D721Med (cell line): Measurements from ENCODE around the gene FOXL3.

Source experiments
- DNase-seq: peaks from one replicate; pipeline ENCODE4 v3.0.0; 2011; ENCODE audit warnings: low spot score; ENCODE audit not compliant: insufficient read length
- FAIRE-seq: peaks from 2 replicates; lab custom pipeline; 2011; peaks lifted over from hg19 to GRCh38; lab: Jason Lieb, UNC
- TF ChIP-seq, protein P1 (sequence below): IDR thresholded peaks from 2 replicates; pipeline ENCODE4 v1.5.1; 2012; ENCODE audit warnings: mild to moderate bottlenecking, control low read depth; ENCODE audit not compliant: insufficient read depth; ENCODE audit errors: missing control alignments

The FOXL3 gene

DNA sequence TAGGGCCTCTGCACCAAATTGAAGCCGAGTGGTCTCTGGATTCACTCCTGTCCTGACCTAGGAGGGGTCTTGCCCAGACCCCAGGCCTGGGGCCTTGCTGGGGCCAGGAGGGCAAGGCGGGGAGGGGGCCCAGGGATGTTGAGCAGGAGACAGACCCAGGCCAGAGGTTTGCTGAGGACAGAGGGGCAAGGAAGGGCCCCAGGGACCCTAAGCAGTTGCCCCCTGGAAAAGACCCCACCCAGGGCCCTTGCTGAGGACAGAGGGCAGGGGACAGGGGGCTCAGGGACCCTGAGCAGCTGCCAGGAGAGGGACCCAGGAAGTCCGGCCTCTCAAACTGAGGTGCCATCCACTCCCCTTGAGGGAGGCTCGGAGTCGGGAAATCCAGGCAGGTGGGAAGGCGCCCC is 32.7 kb downstream of the FOXL3 start:
- FAIRE-seq, result no peak
- TF ChIP-seq, protein P1, sequence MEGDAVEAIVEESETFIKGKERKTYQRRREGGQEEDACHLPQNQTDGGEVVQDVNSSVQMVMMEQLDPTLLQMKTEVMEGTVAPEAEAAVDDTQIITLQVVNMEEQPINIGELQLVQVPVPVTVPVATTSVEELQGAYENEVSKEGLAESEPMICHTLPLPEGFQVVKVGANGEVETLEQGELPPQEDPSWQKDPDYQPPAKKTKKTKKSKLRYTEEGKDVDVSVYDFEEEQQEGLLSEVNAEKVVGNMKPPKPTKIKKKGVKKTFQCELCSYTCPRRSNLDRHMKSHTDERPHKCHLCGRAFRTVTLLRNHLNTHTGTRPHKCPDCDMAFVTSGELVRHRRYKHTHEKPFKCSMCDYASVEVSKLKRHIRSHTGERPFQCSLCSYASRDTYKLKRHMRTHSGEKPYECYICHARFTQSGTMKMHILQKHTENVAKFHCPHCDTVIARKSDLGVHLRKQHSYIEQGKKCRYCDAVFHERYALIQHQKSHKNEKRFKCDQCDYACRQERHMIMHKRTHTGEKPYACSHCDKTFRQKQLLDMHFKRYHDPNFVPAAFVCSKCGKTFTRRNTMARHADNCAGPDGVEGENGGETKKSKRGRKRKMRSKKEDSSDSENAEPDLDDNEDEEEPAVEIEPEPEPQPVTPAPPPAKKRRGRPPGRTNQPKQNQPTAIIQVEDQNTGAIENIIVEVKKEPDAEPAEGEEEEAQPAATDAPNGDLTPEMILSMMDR, result no peak

DNA sequence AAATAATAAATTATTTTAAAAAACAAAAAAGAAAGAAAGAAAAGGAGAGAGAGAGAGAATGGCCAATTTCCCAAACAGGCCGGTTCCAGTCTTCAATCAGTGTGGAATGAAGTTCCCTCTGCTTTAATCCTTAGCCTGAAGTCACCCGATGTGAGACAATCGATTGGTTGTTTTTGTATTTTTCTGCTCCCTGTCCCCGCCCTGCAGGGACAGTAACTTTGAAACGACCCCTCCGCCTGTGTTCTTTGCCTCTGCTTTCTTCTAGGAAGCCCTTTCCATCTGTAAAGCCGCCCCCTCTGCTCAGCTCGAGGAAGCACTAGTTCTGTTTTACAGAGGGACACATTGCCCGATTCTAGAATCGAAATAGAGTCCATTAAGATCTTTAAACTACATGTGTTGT is 33.4 kb downstream of the FOXL3 start:
- DNase-seq (no peak), FAIRE-seq (no peak)
- TF ChIP-seq, protein P1, result no peak

More for the DNA sequence above, 32.7 kb downstream of the FOXL3 start:
- no peak for DNase-seq

DNA sequence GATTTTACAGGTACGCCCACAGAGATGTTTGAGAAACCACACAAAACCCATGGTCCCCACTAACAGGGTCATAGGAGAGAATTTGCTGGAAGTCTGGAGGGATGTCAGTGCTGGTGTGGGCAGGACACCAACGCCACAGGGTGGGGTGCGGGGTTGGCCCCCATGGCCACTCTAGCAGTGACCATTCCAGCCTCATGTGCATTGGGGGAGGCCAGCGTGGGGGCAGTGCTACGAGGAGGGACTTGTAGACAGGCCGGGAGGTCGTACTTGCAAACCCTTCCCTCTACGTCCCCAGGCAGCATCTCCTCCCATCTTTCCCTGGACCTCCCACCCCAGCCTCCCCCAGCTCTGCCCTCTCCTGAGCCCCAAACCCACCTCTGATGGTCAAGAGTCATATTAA is 34.0 kb downstream of the FOXL3 start:
- no peak for DNase-seq
- TF ChIP-seq, protein P1, result no peak
- no peak for FAIRE-seq

DNA sequence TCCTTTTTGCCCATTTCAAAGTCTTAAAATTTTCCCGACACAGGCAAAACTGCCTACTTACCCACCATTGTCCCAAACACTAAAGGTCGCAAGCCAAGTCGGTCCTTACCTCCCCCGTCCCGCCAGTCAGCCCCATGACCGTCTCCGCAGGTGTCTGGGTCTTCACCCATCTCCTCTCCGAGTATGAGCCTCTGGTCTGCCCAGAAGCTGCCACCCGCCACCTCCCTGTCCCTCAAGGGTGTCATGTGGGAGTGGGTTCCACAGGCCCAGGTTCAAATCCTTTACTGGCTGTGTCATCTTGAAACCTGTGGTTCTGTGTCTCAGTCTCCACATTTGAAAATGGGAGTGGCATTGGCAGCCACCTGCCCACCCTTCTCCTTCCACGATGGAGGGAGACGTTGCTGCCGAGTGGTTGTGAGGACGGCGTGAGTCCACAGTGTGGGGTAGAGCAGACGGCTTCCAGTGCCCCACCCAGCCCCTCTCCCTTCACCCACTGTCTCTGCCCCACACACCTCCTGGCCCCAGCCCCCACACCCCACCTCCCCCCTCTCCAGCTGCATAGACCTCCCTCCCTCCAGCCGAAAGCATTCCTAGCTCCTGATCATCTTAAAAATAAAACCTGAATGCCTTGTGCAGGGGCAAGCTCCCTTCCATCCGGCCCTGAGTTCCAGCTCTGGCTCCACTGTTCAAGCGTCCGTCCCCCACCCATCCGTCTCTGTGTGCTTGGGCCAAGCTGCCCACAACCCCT is 35.3 kb downstream of the FOXL3 start:
- TF ChIP-seq, protein P1, result no peak
- FAIRE-seq (no peak), DNase-seq (no peak)

DNA sequence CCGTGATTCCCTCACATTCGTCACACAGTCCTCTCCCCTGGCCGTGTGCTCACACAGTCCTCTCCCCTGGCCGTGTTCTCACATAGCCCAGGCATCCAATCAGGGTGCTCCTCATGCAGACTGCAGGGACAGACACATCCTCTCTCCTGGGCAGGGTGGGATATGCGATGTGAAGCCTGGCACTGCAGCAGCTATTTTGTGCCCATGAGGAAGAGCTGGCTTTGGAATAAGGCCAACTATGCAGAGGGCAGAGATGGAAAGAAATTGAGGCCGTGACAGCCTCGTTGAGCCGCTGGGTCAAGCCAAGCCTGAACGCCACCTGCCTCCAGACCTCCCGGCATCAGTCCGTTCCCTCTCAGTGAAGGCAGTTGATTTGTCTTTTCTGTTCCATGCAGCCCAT is 35.8 kb downstream of the FOXL3 start:
- no peak for FAIRE-seq
- no peak for DNase-seq
- TF ChIP-seq, protein P1, result no peak

DNA sequence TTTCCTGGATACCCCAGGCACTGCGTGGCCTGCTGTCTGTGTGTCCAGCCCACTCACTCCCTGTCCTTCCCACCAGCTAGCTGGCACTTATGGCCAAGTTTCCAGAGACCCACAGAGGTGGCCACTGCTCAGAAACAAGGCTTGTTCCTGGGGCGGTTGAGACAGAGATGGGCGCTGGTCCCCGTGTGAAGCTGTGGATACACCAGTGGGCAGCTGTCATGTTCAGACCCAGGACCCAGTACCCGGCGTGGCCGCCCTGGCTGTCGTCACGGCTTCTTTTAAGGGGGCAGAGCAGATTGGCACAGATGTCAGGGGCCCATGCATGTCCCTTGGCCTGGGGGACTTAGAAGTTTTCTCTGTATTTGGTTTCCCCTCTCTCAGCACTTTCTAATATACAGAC is 36.3 kb downstream of the FOXL3 start:
- DNase-seq (no peak), FAIRE-seq (no peak)
- TF ChIP-seq, protein P1, result no peak

DNA sequence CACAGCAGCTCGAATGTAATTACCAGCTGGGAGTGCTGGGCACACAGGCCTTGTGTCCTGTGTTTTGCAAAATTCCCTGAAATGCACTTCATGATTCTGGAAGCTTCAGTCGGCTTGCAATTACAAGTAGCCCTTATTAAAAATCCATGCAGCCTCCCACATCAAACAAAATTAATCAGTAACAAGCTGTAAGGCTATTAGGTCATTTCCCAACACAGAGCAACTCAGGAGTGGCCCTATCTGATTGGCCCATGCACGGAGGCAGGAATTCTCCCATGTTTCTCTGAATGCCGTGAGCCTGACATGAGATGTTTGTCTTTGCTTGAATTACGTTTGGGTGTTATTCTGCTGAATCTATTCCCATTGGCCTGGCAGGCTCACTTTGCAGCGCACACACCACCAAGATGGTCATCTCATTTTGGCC is 36.9 kb downstream of the FOXL3 start:
- DNase-seq (no peak), FAIRE-seq (no peak)
- TF ChIP-seq, protein P1, result no peak
